Osteocyte (in vitro differentiated cells): ENCODE measurements around the gene ZNF284. TPM values are rescaled to one million over a fixed set of nuclear protein-coding genes. Genes with fewer than 3 reads are reported as not detected.

Experiments used
- DNase-seq: peaks from one replicate; pipeline ENCODE4 v3.0.0; 2021; ENCODE audit warnings: mixed read lengths; ENCODE audit not compliant: unreplicated experiment; ENCODE audit errors: extremely low spot score
- H3K27ac Mint-ChIP-seq: one replicate; pipeline ENCODE4 v1.8.0; 2021; ENCODE audit warnings: mild to moderate bottlenecking, mixed read lengths; ENCODE audit not compliant: unreplicated experiment
- H3K27me3 Mint-ChIP-seq: one replicate; pipeline ENCODE4 v1.8.0; 2021; ENCODE audit warnings: mixed read lengths; ENCODE audit not compliant: unreplicated experiment
- H3K36me3 Mint-ChIP-seq: one replicate; pipeline ENCODE4 v1.8.0; 2021; ENCODE audit warnings: mixed read lengths; ENCODE audit not compliant: unreplicated experiment
- H3K4me1 Mint-ChIP-seq: one replicate; pipeline ENCODE4 v1.8.0; 2021; ENCODE audit warnings: mixed read lengths; ENCODE audit not compliant: unreplicated experiment
- H3K4me3 Mint-ChIP-seq: one replicate; pipeline ENCODE4 v1.8.0; 2021; ENCODE audit warnings: mild to moderate bottlenecking, moderate library complexity, mixed read lengths; ENCODE audit not compliant: unreplicated experiment
- H3K9me3 Mint-ChIP-seq: one replicate; pipeline ENCODE4 v1.8.0; 2021; ENCODE audit warnings: mixed read lengths; ENCODE audit not compliant: unreplicated experiment
- total RNA-seq: library from RNA; stranded (reverse); gene quantifications from 2 replicates; pipeline ENCODE4 v1.2.1, GENCODE V29; 2021
- TF ChIP-seq, protein P1 (sequence below): fragments of 200-600 bp; sonication (generic); IDR thresholded peaks from 2 replicates; pipeline ENCODE4 v1.5.0; 2021; ENCODE audit warnings: antibody characterized with exemption, mild to moderate bottlenecking, moderate library complexity

ZNF284 gene
- total RNA-seq, 1 donor from 2014 or later: 3.8 TPM

GRCh38 chr19:44072543-44073401 is 813 bp downstream of the ZNF284 start:
- no peaks in the 10 kb centered on the region for H3K27me3 Mint-ChIP-seq
- H3K9me3 Mint-ChIP-seq: peaks cover 30% of the 10 kb centered on the region
- TF ChIP-seq, protein P1, sequence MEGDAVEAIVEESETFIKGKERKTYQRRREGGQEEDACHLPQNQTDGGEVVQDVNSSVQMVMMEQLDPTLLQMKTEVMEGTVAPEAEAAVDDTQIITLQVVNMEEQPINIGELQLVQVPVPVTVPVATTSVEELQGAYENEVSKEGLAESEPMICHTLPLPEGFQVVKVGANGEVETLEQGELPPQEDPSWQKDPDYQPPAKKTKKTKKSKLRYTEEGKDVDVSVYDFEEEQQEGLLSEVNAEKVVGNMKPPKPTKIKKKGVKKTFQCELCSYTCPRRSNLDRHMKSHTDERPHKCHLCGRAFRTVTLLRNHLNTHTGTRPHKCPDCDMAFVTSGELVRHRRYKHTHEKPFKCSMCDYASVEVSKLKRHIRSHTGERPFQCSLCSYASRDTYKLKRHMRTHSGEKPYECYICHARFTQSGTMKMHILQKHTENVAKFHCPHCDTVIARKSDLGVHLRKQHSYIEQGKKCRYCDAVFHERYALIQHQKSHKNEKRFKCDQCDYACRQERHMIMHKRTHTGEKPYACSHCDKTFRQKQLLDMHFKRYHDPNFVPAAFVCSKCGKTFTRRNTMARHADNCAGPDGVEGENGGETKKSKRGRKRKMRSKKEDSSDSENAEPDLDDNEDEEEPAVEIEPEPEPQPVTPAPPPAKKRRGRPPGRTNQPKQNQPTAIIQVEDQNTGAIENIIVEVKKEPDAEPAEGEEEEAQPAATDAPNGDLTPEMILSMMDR: no peak
- peaks cover 20% of the 10 kb centered on the region for H3K4me1 Mint-ChIP-seq
- H3K4me3 Mint-ChIP-seq: peak overlapping the region; percentile 93
- H3K36me3 Mint-ChIP-seq: peaks cover 30% of the 10 kb centered on the region
- H3K27ac Mint-ChIP-seq: peak overlapping the region; percentile 88
- DNase-seq: no peak

DNA sequence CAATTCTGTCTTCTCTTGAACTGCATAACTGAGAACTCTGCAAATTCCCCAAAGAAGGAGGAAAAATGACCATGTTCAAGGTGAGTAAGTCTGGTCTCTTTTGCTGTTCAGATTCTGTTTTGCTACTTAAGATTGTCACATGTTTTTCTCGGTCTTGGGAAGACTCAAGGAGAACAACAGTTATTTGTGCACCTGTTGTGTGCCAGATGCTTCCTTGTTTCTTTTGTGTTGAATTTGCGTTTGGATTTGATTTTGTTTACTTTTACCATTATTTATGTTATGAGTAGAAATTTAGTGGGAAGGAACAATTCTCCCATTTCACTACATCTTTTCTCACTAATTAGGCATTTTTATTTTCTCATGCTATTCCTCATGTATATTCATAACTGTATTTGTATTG is 4.4 kb downstream of the ZNF284 start:
- H3K4me3 Mint-ChIP-seq: no peak overlapping the region
- H3K4me1 Mint-ChIP-seq: peaks cover 17% of the 10 kb centered on the region
- TF ChIP-seq, protein P1: no peak
- H3K9me3 Mint-ChIP-seq: peaks cover 5% of the 10 kb centered on the region
- H3K36me3 Mint-ChIP-seq: peaks cover 30% of the 10 kb centered on the region
- no peaks in the 10 kb centered on the region for H3K27me3 Mint-ChIP-seq
- H3K27ac Mint-ChIP-seq: no peak overlapping the region
- DNase-seq: no peak

GRCh38 chr19:44092108-44092507 is 20.1 kb downstream of the ZNF284 start:
- TF ChIP-seq, protein P1: no peak
- Mint-ChIP-seq H3K4me1 (peaks cover 13% of the 10 kb centered on the region), H3K36me3 (peaks cover 15% of the 10 kb centered on the region), H3K27me3 (no peaks in the 10 kb centered on the region), H3K9me3 (peaks cover under 1% of the 10 kb centered on the region), H3K4me3 (no peak overlapping the region), H3K27ac (no peak overlapping the region)
- DNase-seq: peak; percentile 57

- Mint-ChIP-seq H3K4me3 (peak within 1 kb of the TSS; percentile 94), H3K27me3 (no peaks in the 10 kb centered on the region), H3K4me1 (peaks cover 14% of the 10 kb centered on the region), H3K36me3 (peaks cover 25% of the 10 kb centered on the region), H3K9me3 (peaks cover 4% of the 10 kb centered on the region), H3K27ac (peak within 1 kb of the TSS; percentile 93)
- TF ChIP-seq, protein P1: no peak
- DNase-seq: peak; percentile 96
Observed at GRCh38 chr19:44093931-44094765, 22.2 kb downstream of the ZNF284 start, which contains the start of gene ZNF224. Gene ZNF224 (plus strand): TSS chr19:44094361. CDS start chr19:44097874, 3,513 bp downstream.

GRCh38 chr19:44107751-44108150 is 35.8 kb downstream of the ZNF284 start:
- DNase-seq: no peak
- H3K9me3 Mint-ChIP-seq: peaks cover 49% of the 10 kb centered on the region
- TF ChIP-seq, protein P1: no peak
- H3K4me1 Mint-ChIP-seq: peaks cover 6% of the 10 kb centered on the region
- no peaks in the 10 kb centered on the region for H3K27me3 Mint-ChIP-seq
- no peak overlapping the region for H3K4me3 Mint-ChIP-seq
- no peak overlapping the region for H3K27ac Mint-ChIP-seq
- peaks cover 62% of the 10 kb centered on the region for H3K36me3 Mint-ChIP-seq
